HG03095 (cell line): Measurements from ENCODE around the gene ZCCHC17.
"Not testable (repeated sequence)": the region's sequence is repeated elsewhere in the genome, so short reads cannot be mapped to it uniquely, and the experiment has no call there.

Experiments used
- ATAC-seq: cut with Tn5 transposase; IDR thresholded peaks from one replicate; pipeline ENCODE4 v1.9.1; 2021; ENCODE audit warnings: moderate library complexity; ENCODE audit not compliant: unreplicated experiment

ZCCHC17 gene

DNA sequence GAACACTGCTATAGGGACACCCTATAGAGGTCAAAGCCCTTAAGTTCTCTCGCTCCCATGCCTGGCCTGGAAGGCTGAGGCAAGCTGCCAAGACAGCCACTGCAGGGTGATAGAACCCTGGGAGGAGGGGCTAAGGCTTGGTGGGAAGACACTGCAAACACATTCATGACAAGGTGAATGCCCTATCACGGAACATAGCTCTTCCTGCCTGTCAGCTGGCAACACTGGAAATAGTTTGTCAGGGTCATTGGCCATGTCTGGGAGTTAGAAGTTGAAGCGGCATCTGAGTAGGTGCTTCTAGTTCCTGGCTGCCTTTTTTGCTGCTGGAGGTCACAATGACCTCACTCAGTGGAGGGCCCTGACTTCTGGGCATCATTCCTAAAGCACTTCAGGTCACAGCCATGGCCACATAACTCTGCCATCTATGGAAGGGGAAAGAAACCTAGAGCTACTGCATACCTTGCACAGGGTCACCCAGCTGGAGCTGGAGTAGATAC lies 71.8 kb downstream of the ZCCHC17 start:
- ATAC-seq = no peak

DNA sequence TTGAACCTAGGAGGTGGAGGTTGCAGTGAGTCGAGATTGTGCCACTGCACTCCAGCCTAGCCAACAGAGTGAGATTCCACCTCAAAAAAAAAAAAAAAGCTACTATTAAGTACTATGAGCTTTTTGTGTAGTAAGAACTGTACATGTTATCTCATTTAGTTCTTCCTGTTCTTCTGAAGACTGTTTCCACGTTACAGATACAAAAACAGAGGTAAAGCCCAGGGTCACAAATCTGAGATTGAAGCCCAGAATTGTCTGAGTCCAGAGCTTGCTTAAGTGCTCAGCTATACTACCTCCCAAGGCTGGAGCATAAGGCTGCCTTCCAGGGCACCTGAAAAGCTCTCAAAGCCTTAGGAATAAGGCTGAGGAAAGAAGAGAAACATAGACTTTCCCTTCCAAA lies 73.2 kb downstream of the ZCCHC17 start:
- ATAC-seq = no peak

DNA sequence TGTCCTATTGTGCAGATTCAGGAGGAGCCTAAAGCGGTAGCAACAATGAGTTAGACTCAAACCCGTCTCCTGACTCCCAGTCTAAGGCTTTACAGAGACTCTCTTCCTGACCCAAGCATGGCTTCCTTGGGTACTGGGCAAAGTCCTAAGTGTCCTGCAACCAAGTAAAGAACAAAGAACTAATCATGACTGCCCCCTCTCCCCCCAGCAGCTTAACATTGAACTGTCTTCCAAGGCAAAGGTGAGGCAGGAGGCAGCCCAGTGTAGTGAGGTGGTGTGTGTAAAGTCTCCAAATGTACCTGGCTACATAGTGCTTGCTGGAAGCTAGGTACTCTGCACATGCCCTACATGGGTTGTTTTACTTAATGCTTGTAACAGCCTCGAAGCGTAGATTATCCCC lies 73.7 kb downstream of the ZCCHC17 start:
- ATAC-seq = no peak

DNA sequence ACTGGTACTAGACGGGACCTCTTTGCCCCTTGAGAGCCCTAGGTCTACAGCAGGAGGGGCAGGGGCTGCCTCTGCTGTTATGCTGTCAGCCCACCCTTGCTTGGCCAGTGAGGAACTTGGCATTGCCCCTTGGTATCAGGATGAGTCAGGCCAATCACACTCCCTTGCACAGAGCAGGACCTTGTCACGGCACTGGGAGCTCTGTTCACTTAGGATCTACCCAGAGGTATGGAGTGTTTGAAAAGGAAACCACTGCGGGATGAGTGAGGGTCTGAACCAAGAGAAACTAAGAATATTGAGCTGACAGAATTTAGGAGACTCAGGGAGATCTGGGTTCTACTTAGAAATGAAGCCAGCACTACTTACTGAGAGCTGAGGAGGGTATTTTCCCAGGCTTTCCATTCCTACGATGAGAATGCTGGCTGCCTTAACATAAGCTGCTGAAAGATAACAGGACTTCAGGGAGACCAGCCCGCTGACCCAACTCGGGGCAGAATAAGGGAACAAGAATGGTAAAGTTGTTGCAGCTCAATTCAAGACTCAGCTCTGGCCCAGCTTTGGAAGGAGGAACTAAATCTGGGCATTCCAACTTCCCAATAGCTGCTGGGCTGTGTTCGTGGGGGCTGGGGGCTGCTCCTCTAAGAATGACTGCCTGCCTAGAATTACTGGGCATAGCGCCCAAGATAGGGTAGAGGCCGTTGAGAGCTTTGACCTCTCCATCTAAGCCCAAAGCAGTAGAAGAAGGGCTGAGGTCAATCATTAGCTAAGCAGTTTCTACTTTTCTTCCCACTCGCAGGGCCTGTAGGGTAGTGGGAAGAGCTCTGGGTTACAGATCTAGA lies 74.5 kb downstream of the ZCCHC17 start:
- ATAC-seq = no peak

DNA sequence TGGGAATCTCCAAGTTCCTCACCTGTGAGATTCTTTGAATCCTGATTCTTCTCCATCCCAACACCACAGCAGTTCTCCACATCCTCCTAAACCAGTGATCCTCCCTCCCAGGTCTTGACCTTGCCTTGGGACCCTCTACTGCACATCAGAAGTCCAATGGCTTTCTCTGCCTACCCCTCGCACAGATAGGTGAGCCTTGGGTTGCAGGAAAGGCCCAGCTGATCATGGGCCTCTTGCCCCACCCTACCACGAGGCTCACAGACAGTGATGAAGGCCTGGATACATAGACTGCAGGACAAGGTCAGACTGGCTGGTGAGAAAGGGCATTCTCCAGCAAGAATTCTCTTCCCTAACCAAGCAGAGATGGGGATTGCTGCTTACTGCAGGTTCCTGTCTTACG lies 75.2 kb downstream of the ZCCHC17 start:
- ATAC-seq = no peak

DNA sequence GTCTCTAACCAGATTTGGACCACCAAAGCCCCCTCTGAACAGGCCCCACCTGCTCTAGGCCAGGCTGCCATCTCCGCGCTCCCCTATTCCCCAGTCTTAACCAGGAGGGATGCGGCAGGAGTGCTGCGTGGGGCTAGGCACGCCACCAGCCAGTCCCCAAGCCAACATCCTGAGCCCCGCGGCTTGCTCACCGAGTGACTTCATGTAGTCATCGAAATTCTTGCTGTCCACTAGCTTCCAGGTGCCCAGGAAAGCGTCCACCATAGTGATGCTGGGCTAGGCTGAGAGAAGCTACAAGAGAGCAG lies 75.9 kb downstream of the ZCCHC17 start:
- ATAC-seq = no peak

DNA sequence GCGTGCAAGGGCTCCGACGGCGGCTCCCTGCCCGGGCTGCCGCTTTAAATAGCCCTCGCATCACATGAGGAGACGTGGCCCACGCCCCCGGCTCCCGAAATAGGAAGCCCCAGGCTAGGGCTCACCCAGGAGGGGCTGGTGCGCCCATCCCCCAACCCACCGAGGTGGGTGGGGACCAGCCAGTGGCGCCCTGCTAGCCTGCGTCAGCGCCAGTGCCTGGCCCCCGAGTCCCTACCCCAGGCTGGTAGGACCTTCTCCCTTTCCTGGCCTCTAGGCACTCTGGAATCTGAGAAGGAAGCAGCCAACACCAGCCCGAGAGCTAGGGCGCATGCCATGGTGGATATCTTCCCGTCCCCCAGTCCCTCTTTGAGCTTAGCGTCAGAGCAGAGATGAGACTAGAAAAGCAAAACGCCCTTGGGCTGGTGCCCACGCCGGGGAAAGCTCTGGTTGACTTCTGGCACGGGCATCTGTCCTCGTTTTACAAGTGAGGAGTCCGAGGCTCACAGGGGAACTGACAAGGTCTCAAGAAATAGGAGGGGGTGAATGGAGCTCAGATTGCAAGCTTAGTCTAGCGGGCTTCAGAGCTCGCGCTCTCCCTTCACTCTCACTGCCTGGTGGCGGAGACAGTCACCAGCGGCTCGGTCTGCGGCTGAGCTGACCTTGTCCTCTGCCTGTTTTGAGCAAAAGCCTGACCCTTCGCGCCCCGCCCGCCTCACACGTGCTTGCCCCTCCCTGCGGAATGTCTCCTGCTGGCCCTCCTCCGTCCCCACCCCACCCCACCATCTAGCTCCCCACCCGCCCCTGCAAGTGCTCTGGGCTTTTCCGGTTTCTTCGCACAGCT lies 76.4 kb downstream of the ZCCHC17 start, which contains the start of gene FABP3:
TSS of gene FABP3 (minus strand) at position 21 of the 841 bp plus-strand sequence. CDS start 62 bp downstream, outside the sequence.
- ATAC-seq = no peak

DNA sequence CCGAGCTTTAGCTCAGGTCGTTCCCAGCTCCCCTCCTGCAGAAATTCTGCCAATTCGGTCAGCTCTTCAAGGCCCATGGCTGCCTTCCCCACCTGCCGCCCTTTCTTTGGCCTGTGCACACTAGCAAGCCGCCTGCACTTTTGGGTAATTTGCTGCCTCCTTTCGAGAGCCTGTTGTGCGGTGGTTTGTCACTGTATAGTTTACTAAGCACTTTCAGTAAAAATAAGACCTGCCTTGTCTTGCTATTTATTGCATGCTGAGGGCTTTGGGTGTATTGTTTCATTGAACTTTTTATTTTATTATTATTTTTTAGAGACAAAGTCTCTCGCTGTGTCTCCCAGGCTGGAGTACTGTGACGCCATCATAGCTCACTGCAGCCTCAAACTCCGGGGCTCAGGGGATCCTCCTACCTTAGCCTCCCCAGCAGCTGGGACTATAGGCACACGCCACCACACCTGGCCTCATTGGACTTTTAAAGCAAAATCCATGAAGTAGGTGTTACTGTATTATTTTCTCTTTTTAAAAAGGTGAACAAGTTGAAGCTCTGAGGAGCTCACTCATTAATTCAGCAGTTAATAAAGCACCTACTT lies 77.2 kb downstream of the ZCCHC17 start:
- no peak for ATAC-seq

DNA sequence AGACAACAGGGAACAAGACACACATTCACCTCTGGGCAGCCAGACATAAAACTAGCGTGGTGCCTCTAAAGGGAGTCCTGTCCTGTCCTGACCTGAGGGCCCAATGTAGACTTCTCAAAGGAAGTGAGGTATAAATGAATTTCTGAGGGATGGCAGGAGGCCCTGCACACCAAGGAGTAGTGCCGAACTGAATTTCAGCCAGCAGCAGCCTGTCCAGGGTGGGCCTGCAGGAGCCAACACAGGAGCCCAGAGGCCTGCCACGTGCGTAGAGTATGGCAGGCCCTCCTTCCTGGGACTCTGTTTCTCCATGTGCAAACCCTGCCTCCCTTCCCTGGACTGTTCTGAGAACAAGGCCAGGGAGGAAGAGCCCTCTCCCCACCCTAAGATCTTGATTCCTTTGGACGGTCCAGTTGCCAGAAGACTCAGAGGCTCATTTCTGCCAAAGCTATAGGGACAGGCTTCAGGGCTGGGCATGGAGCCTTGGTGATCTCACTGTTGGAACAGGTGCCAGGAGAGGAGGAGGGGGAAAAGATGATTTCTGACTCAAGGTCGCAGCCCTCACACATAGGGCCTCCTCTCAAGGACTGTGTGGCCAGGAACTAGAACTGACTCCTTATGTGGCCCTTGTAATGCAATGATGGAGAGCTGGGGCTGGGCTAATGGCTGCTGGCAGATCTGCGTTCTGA lies 77.8 kb downstream of the ZCCHC17 start:
- ATAC-seq = no peak

DNA sequence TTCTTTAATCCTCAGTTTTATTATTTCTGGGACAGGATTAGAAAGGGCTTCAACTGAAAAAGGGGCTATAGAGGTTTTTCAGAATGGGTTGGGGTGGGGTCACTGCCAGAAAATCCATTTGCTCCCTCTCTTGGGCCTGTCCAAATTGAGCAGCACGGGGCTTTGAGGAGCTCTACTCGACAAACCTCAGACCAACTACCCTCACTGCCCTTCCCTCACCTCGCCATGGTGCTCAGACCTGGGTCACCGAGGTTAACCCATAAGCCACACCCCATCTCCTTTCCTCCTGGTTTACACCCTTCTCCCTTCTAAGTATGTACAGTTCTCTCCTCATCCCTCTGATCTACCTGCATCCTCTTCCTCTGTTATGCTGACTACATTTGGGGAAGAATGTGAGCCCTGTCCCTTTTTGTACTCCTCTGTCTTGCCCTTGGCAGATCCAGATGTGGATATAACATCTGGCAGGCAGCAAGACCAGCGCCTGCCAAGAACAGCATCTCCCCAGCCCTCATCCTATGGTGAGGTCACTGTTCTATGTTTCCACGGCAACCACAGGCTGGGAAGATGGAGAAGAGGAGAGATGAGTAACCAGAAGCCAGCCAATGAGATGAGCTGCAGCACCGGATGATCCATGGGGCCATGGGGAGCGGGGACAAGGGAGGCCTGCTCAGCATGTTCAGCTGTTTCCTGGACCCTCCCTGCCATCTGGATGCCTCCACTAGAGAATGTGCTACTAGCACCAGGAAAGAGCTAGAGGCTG lies 79.7 kb downstream of the ZCCHC17 start:
- no peak for ATAC-seq

DNA sequence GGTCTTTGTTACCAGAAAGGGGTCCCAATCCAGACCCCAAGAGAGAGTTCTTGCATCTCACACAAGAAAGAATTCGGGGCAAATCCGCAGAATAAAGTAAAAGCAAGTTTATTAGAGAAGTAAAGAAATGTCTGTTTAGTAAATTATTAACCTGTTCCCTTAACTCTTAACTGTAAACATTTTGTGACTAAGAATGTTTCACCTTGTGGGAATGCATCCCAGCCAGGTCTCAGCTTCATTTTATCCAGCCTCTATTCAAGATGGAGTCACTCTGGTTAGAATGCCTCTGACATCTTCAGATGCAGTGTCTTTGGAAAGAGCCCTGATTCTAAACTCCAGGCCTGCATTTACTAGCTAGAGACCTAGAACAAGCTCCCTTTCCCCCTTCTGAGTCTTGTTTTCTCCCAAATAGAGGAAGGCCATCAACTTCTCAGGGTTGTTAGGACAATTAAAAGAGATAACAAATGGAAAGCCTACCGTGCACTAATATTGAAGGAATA lies 80.6 kb downstream of the ZCCHC17 start:
- no peak for ATAC-seq

DNA sequence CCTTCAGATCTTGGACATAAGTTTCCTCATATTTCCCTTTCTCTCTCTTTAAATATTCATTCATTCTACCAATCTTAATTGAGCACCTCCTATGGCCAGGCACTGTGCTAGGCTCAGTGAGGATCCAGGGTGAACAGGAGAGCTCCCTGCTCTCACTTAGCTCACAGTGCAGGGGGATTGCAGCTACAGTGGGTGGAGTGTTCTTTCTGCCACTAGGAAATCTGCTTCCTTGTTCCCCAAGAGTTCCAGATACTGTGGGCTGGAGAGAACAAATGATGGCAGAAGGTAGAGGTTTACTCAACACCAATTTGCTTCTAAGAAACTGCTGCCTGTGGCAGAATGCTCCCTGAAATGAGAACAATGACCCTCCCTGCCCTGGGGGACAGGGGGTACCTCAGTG lies 81.2 kb downstream of the ZCCHC17 start:
- ATAC-seq = no peak

DNA sequence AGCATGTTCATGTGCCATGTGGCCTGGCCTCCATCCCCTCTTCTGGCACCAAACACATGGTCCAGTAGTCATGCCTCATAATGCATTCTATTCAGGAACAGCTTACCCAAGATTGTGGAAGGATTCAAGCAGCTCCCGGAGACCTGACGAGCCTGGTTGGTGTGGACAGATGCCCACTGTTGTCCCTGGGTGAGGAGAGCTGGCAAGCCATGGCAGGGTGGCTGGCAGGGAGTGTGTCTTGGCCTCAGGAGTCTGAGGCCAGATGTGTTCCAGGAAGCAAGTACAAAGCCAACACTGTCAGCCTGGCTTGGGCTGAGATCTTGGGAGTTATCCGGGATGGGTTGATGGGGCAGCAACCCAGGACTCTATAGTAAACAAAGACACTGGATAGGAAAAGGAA lies 83.3 kb downstream of the ZCCHC17 start:
- no peak for ATAC-seq

DNA sequence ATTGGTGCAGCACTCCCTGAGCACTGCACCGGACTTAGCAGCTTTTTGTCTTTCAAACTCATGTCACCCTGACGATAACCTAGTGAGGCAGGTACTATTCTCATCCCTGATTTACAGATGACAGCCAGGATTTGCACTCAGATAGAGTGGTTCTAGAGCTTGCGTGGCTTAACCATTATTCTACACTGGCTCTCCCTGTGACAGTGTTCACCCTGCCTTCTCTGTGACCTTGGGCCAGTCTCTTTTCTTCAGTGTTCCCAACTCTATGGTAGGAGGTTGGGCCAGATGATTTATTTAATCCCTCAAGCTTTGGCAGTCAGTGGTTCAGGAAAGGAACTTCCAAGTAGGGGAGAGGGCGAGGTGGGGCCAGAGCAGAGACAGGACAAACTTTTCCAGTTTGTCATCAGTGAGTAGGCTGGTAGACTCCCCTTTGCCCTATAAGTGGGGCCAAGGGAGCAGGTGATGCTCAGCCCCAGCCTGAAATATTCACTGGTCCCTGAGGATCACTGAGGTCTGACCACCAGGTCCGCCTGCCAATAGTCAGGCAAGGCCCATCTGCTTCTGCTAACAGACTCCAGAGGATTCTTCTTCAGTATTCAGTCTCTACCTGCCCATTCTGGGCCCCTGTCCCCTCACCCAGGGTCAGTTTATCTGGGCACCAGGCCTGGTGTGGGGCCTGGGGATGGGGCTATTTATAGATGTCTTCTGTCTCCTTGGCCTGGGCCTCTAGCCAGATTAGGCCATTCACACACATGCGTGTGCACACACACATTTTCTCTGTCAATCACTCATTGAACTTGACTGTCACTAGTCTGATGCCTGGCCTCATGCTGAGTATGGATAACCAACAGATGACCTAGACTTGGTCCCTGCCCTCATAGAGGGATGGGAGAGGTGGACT lies 84.8 kb downstream of the ZCCHC17 start:
- no peak for ATAC-seq

DNA sequence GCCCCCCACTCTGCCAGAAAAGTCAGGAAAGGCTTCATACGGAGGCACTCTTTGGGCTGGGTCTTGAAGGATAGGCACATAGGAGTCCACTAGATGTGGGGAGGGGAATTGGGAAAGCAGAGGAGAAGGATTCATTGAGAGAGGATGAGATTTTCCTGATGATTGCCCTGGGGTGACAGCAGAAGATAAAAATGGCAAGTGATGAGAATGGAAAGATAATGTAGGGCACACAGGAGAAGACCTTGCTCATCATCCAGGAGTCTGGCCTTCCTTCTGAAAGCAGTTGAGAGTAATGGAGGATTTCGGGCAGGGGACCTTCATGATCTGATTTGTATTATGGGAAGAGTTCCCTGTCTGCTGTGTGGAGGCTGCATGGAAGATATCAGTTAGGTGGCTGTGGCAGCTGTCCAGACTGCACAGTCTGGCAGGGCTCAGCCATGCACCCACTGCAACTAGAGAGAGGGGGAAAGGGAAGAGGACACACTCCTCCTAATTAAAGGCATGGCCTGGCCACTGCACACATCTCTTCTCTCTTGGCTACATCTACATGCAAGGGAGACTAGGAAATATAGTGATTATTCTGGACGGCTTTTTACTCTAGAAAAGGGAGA lies 85.7 kb downstream of the ZCCHC17 start:
- ATAC-seq = no peak

DNA sequence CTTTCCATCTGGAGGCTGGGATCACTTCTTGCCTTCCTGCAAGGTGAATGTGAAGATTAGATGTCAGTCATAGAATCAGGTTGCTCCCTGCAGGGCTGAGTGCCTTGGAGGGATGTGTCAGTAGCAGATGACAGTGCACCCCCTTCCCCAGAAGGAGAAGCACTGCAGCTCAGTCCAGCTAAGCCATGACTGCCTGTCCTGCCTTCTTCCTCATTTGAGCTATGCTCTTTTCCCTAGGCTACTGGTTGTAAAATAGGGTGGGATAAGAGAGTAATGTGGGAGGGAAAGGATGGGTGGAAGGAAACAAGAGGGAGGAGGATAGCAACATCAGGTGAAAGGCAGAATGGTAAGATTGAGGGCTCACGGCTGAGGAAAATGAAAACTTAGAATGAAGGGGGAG lies 87.1 kb downstream of the ZCCHC17 start:
- no peak for ATAC-seq

DNA sequence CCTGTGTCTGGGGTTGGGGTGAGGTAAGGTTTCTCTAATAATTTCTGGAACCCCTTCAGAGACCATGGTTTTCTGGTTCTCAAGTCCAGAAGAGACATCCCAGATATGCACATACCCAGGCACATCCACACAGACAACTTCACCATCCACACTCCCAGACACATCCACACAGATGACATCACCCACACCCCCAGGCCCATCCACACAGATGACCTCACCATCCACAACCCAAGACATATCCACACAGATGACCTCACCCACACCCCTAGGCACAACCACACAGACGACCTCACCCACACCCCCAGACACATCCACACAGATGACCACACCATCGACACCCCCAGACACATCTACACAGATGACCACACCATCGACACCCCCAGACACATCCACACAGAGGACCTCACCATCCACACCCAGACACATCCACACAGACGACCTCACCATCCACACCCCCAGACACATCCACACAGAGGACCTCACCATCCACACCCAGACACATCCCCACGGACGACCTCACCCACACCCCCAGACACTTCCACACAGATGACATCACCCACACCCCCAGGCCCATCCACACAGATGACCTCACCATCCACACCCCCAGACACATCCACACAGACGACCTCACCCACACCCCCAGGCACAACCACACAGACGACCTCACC lies 89.9 kb downstream of the ZCCHC17 start:
- ATAC-seq = not testable (repeated sequence)

DNA sequence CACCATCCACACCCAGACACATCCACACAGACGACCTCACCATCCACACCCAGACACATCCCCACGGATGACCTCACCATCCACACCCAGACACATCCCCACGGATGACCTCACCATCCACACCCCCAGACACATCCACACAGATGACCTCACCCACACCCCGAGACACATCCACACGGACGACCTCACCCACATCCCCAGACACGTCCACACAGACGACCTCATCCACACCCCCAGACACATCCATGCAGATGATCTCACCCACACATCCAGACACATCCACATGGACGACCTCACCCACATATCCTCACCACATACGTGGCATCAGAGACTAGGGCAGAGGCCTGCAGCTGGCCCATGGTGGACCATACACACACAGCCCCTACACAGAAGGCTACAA lies 90.8 kb downstream of the ZCCHC17 start:
- ATAC-seq = no peak
